Choroid plexus epithelial cell (primary cell): ENCODE measurements around the gene MESP2.

ENCODE experiments used
- DNase-seq: peaks from one replicate; pipeline ENCODE4 v3.0.0-alpha.2; 2010; ENCODE audit warnings: low read depth
- H3K4me3 ChIP-seq: 2 replicates; pipeline ENCODE4 v1.5.1; 2011; ENCODE audit warnings: low read depth, mild to moderate bottlenecking, control low read depth, low read length, moderate library complexity
- CTCF ChIP-seq: conservative IDR thresholded peaks from 2 replicates; pipeline ENCODE4 v1.5.1; 2011; ENCODE audit warnings: low read depth, mild to moderate bottlenecking, control low read depth, inconsistent platforms, low read length, moderate library complexity

Gene MESP2

DNA sequence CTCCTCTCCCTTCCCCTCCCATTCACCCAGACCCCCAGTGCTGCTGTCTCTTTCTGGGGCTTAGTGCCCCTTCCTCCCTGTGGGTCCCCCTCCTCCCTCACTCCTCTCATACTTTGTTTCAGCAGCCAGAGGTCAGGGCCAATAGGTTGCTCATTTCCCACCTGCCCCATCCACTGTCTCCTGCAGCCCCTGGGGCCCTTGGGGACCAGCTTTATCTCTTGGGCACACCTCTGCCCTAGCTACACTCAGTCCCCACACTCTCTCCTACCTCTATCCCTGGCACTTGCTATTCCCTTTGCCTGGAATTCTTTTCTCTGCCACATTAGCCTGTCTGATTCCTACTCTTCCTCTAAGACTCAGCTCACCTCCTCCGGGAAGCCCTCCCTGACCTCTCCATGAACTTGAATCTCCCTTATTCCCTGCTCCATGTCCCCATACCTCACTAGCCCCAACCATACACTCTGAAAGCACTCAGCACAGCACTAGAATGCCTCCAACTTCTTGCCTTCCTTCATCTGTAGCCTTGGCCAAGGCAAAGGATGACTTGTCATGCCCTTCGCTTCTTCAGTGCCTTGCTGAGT lies 23.9 kb downstream of the MESP2 start:
- TF ChIP-seq CTCF, result no peak
- H3K4me3 ChIP-seq, result no peak overlapping the region
- no peak for DNase-seq

- TF ChIP-seq CTCF, result no peak
- no peak for DNase-seq
- H3K4me3 ChIP-seq, result no peak overlapping the region
Measured at GRCh38 chr15:89801471-89802195, 25.5 kb downstream of the MESP2 start.

DNA sequence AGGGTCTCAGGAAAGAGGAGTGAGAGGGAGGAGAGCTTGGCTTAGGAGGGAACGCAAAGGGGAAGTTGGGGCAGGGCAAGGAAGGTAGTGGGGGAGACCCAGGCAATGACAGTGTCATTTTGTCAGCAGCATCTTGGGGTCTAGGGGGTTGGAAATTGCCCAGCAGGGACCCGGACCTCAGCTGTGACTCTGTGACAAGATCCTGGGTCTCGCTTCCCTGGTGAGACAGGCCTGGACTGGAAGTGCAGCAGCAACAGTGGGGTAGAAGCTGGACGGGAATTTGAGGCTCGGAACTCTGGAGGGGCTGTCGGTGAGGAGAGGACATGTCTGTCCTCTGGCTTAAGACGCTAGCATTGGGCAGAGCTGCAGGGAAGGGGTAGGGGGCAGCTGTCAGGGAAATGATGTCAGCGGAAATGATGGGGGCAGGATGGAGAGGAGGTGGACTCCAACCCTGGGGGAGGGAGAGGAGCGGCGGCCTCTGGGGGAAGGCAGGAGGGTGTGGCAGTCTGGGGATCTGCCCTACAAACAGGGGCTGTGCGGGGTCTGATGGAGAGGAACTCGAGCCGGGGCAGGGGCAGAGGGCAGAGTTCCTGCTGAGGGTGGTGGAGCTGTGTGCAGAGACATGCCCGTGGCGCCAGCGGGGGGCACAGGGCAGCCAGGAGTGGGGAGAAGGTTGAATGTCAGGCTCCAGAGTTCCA lies 26.2 kb downstream of the MESP2 start:
- no peak overlapping the region for H3K4me3 ChIP-seq
- no peak for TF ChIP-seq CTCF
- DNase-seq, result no peak

DNA sequence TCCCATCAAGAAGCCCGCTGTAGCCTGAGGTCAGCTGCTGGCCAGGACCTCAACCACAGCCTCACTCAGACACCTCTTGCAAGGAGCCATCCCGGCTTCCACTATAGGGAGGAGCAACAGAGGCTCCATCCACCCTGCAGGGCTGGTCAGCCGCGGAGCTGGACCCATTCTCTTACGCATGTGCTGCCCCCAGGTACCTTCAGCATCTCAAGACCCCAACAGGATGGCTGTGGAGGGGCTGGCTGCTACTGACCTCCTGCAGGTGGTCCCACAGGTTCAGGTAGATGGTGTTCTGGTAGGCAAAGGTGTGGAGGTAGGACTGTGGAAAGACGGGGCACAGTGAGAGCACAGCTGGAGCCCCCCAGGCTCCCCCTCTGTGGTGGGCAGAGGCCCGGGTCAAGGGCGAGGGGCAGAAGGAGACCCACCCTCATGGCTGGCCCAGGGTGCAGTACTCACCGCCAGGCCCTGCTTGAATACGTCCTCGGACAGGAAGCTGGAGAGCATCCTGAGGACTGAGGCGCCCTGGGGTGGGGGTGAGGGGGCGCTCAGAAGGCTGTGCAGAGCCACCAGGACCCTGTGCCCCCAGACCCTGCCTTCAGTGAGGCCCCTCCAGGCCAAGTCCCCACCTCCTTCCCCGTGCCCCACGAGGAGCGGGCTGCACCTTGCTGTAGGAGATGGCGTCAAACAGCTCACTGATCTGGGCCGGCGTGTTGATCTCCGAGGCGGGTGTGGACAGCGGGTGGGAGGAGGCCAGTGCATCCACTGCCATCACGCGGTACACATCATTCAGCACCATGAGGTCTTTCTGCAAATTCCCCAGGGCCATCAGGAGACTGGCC lies 27.1 kb downstream of the MESP2 start:
- DNase-seq, result no peak
- no peak for TF ChIP-seq CTCF

DNA sequence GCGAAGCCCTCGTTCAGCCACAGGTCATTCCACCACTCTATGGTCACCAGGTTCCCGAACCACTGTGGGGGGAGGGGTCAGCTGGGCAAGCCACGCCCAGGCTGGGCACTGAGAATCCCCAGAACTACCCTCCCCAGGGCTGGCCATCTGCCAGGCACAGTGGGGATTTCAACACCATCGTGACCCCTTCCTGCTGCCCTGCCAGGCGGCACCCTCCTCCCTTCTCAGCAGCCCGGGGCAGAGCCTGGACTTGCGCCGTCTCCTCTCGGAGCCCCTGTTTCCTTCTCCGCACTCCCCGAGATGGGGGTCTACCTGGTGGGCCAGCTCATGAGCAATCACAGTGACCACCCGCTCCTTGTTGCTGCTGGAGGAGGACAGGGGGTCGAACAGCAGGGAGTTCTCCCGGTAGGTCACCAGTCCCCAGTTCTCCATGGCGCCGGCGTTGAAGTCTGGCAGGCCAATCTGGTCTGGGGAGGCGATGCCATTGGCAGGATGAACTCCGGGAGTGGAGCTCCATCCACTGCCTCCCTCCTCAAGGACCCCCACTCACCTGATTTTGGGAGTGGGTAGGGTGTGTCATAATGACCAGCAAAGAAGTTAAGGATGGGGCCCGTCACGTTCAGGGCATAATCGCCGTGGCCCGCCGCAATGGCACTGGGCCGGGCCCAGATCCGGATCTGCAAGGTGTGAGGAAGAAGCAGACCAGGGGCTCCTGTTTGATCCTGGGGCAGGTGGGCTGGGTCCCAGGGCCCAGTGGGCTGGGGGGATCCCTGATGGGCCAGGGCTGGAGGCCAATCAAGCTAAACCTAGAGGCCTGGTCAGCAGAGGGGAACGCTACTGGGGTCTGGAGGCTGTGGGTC lies 28.0 kb downstream of the MESP2 start:
- no peak for DNase-seq
- no peak overlapping the region for H3K4me3 ChIP-seq
- no peak for TF ChIP-seq CTCF

More for the DNA sequence above, 27.1 kb downstream of the MESP2 start:
- no peak overlapping the region for H3K4me3 ChIP-seq
